K562 (cell line): ENCODE results near the gene CFAP69.

Experiments used
- CTCF ChIP-seq, 3 experiments: IDR thresholded peaks in 2 of 3; conservative IDR thresholded peaks in 1 of 3; 2 replicates each; pipeline ENCODE4 v1.5.1; 2011 to 2012; ENCODE audit warnings: low read length in 3 of 3, mild to moderate bottlenecking in 3 of 3, control low read depth in 2 of 3, improper control_type of control experiment in 1 of 3, inconsistent platforms in 1 of 3, low read depth in 1 of 3, mixed read lengths in 1 of 3, moderate library complexity in 1 of 3; ENCODE audit not compliant: insufficient read depth in 2 of 3
- GABPA ChIP-seq: fragments of 200-800 bp; sonication (Bioruptor generic); conservative IDR thresholded peaks from 2 replicates; pipeline ENCODE4 v1.6.1; 2016; ENCODE audit warnings: low read depth, missing genetic modification characterization, missing compliant biosample characterization
- KLF16 ChIP-seq: IDR thresholded peaks from 2 replicates; pipeline ENCODE4 v1.6.1; 2016; ENCODE audit warnings: antibody characterized with exemption
- MYC ChIP-seq, 2 experiments: fragments of 250-450 bp in 1 of 2; sonication (Bioruptor Pico) in 1 of 2; IDR thresholded peaks; 2 replicates each; pipeline versions ENCODE4 v1.5.1 to v1.6.1; 2012 to 2021; ENCODE audit warnings: low read depth in 2 of 2, borderline replicate concordance in 1 of 2, improper control_type of control experiment in 1 of 2, low read length in 1 of 2, mild to moderate bottlenecking in 1 of 2, moderate library complexity in 1 of 2
- RFX1 ChIP-seq: fragments of 450-650 bp; IDR thresholded peaks from 2 replicates; pipeline ENCODE4 v1.6.1; 2016; ENCODE audit warnings: mild to moderate bottlenecking, moderate library complexity
- RHOXF2B ChIP-seq: fragments of 250-450 bp; sonication (Bioruptor Pico); conservative IDR thresholded peaks from 2 replicates; pipeline ENCODE4 v1.5.1; 2021
- SAFB ChIP-seq: fragments of 200-400 bp; formaldehyde crosslinking; IDR thresholded peaks from 2 replicates; pipeline ENCODE4 v1.6.1; 2017; ENCODE audit warnings: low read depth, low read length, borderline replicate concordance
- SRSF9 ChIP-seq: fragments of 200-400 bp; formaldehyde crosslinking; IDR thresholded peaks from 2 replicates; pipeline ENCODE4 v1.6.1; 2017; ENCODE audit warnings: low read depth, low read length, borderline replicate concordance
- ZNF197 ChIP-seq: fragments of 200-800 bp; sonication (Bioruptor generic); IDR thresholded peaks from 2 replicates; pipeline ENCODE4 v1.6.1; 2016; ENCODE audit warnings: low read depth, missing genetic modification characterization, missing compliant biosample characterization

DNA sequence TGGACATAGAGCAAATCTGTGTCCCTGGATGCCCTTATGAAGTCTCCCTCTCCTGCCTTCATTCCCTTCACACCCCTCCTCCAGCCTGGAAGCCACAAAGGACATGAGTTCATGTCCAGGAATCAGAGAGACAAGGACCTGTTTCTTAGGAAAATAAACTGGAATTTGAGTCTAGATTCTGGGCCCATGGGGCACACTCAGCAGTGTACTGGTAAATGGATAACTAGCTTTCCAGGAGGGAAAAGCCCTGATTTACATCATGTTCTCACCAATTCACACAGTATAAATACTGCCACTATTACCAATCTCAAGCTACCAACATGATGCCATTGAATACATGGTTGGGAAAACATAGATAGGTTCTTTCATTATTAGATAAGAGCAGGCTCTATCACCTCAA, 66.2 kb downstream of the CFAP69 start:
- TF ChIP-seq GABPA (tag) (no peak), MYC (IDR thresholded peaks at IDR 0.05; ENCODE audit: low read depth, low read length) (no peak), MYC (CRISPR knock-in tag; IDR thresholded peaks at IDR 0.05; ENCODE audit: borderline replicate concordance, low read depth) (no peak), CTCF (IDR thresholded peaks at IDR 0.05 in 2 of 3, conservative IDR thresholded peaks at IDR 0.05 in 1 of 3; ENCODE audit: insufficient read depth in 2 of 3, low read depth in 1 of 3, low read length in 3 of 3) (no peak), RFX1 (no peak), ZNF197 (CRISPR knock-in tag) (no peak), SAFB (no peak), RHOXF2B (no peak), KLF16 (no peak), SRSF9 (no peak)
